VCaP (cell line): Measurements from ENCODE around the gene STX7.

Source experiments
- H3K27ac ChIP-seq: fragments of 450-650 bp; 2 replicates; pipeline ENCODE4 v1.5.1; 2017
- CTCF ChIP-seq: fragments of 450-650 bp; conservative IDR thresholded peaks from 2 replicates; pipeline ENCODE4 v1.5.1; 2017; ENCODE audit warnings: mild to moderate bottlenecking, moderate library complexity

Gene STX7

DNA sequence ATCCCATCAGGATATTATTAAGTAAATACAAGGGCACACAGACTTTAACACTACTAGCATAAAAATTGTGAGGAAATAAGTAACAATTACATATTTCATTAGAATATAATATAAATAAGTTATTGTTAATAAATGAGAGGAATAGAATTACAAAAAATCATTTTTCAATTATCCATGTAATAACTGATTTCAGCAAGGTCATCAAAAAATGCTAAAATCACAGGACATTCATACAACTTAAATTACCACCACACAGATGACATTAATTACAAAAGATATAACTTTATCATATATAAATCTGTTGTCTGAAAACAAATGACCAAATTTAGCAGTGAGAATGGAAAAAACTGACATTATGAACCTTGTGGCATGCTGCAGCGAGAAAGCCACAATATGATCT, 37.0 kb downstream of the STX7 start:
- H3K27ac ChIP-seq: no peak overlapping the region
- TF ChIP-seq CTCF: no peak

GRCh38 chr6:132471787-132472186, 41.1 kb downstream of the STX7 start:
- TF ChIP-seq CTCF: no peak
- H3K27ac ChIP-seq: no peak overlapping the region

GRCh38 chr6:132466952-132467351, 46.0 kb downstream of the STX7 start:
- no peak overlapping the region for H3K27ac ChIP-seq
- no peak for TF ChIP-seq CTCF

- TF ChIP-seq CTCF: no peak
- no peak overlapping the region for H3K27ac ChIP-seq
Measured at GRCh38 chr6:132465530-132466485, 47.1 kb downstream of the STX7 start.

GRCh38 chr6:132464538-132465256, 48.2 kb downstream of the STX7 start:
- H3K27ac ChIP-seq: no peak overlapping the region
- no peak for TF ChIP-seq CTCF

DNA sequence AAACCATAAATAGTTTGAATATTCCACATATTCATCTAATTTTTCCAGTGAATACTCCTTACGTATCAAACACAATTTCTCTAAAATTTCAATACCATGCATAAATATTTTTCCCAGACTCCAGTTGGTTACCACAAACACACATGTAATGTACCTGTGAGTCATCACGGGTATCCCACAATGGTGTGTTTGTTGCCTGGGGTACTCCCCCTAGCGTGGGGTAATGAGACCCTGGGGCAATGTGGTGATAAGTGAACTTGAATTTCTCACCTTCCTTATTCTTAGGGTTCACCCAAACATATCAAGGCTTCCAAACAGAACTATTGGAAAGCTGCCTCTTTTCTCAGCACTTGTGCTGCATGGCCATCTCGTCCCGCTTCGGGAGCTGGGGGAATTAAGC, 51.0 kb downstream of the STX7 start:
- no peak overlapping the region for H3K27ac ChIP-seq
- TF ChIP-seq CTCF: no peak

DNA sequence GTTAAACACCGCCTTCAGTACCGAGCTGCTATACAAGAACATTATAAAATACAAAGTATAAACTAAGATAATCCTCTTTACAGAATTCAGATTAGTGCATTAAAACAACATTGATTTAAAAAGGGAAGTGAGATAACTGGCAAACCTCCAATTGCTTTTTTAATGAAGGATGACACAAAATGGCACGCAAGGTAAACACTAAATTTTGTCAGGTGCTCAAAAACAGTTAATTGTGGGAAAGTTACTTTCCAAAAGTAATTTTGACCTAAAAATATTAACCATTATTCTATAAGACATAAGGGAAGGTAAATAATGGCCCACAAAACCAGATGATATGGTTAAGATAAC, 53.3 kb downstream of the STX7 start:
- TF ChIP-seq CTCF: no peak
- no peak overlapping the region; the same call in 1 of the 2 replicates for H3K27ac ChIP-seq
